Activated CD4-positive, CD25-positive, alpha-beta regulatory T cell (primary cell): Measurements from ENCODE around the gene CEP164.

Source experiments
- DNase-seq, 4 experiments: peaks; one replicate each; lab custom pipeline; 2025; lab: John Stamatoyannopoulos, UW

CEP164 gene

GRCh38 chr11:117366248-117366647 lies 38.6 kb downstream of the CEP164 start:
- no peak for DNase-seq

DNA sequence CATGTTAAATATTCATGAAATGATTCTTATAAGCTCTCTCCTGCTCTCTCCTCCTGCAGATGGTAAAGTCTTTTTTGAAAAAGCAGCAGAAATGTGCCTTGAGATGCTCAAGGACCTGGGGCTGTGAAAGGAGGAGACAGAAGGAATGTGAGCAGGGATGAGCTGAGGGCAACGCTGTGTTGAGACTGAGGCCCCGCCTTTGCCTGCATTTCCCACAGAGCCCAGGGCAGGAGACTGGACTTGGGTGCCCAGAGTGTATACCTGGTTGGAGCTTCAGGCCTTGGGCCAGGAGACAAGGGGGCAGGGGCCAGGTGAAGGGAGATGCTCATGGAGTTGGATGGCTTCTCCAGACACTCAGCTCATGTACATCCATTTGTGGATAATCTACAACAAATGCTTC lies 39.2 kb downstream of the CEP164 start:
- no peak for DNase-seq

- DNase-seq: no peak
Observed at GRCh38 chr11:117369534-117369933, 41.9 kb downstream of the CEP164 start.

- DNase-seq: no peak
Observed at GRCh38 chr11:117371453-117371852, 43.8 kb downstream of the CEP164 start.

- DNase-seq: no peak
Observed at GRCh38 chr11:117374316-117375055, 46.8 kb downstream of the CEP164 start.

DNA sequence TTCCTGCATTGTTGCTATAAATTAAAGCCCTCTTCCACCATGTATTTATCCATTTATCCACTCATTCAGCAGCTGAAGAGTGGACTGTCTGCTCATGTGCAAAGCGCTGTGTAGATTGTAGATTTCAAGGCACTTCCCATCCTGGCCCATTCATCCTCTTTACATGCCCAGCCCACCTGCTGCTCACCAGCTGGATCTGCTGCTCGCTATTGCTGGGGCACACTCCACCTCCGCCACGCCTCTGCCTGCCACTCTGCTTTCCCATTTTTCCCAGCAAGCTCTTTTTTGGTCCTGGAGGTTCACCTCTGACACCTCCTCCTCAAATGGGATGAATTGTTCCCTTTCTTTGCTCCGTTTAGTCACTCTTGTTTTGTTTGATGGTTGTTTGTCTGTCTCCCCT lies 48.3 kb downstream of the CEP164 start:
- DNase-seq: no peak

DNA sequence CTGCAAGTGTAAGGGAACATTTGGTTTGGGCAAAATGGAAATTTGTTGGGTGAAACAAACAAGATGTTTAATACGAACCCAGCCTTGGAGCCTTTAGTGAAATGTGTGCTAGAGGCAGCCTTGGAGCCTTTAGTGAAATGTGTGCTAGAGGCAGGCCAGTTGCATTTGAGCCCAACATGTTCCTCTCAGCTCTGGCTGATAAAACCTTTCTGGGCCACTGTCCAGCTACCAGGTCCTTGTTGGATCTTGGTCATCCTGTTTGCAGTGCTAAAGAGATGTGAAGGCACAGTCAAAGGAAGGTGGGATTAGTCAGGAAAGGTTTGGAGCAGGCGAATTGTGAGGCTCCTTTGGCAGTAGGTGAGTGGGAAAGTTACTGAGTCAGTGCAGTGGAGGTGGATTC lies 48.9 kb downstream of the CEP164 start:
- DNase-seq: no peak

- DNase-seq: no peak
Observed at GRCh38 chr11:117378976-117379865, 51.6 kb downstream of the CEP164 start.

DNA sequence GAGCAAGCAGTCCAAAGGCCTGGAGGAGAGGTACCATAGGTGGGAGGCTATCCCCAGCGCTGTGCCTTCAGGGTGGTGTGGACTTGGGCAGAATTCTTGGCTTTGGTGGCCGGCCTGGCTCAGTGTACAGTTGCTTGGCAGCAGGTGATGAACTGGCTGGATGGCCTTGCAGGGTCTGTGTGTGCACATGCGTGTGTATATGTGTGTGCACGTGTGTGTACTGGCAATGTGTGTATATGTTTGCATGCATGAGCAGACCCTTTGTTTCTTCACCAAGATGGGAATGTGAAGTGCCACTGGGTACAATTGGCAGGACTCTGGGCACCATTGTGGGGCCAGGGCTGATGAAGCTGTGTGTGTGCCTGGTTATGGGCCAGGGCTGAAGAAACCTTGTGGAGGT lies 53.0 kb downstream of the CEP164 start:
- DNase-seq: no peak

- DNase-seq: no peak
Observed at GRCh38 chr11:117381481-117382387, 54.1 kb downstream of the CEP164 start.

GRCh38 chr11:117382746-117383145 lies 55.1 kb downstream of the CEP164 start:
- DNase-seq: no peak

- DNase-seq: no peak
Observed at GRCh38 chr11:117384045-117384444, 56.4 kb downstream of the CEP164 start.

DNA sequence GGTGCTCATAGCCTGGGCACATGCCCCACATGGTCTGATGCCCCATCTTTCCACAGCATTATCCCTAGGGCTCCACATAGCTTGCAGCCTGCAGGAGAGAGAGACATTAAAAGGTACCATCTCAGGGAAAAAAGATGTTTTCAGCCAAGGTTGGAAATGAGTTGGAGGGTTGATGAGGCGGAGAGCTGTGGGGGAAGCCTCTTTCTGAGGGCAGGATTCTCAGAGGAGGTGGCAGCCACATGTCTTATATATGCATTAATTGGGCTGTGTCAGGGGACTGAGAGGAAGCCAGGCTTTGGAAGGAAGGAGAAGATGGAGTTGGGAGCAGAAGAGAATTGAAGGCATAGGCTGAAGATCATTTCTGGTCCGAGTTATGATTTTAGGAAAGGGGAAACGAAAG lies 57.8 kb downstream of the CEP164 start:
- DNase-seq: no peak

GRCh38 chr11:117385906-117386305 lies 58.3 kb downstream of the CEP164 start:
- DNase-seq: no peak

GRCh38 chr11:117387992-117388755 lies 60.5 kb downstream of the CEP164 start:
- no peak for DNase-seq

DNA sequence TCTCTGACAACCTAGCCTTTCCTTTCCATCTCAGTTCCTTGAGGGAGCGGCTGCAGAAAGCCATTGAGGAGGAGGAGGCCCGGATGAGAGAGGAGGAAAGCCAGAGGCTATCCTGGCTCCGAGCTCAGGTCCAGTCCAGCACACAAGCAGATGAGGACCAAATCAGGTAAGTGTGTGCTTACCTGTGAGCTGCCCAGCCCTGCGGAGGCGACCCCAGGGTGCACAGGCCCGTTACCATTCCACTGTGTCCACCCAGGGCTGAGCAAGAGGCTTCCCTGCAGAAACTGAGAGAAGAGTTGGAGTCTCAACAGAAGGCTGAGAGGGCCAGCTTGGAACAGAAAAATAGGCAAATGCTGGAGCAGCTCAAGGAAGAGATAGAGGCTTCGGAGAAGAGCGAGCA lies 63.1 kb downstream of the CEP164 start:
- no peak for DNase-seq

DNA sequence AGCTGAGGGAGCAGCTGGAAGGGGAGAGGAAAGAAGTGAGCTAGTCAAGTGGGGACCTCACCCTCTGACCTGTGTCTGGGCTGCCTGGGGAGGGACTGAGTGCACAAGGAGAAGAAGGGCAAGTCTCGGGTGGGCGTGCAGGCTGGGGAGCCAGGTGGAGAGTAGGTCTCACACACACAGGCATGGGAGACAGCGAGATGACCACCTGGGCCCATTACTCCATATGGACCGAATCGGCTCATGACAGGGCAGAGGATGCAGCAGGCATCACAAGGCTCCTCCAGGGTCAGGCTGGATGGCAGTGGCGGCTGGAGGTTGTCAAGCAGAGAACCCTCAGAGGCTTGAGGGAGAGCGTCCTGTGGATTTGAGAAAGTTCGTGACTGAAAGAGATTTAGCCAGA lies 63.5 kb downstream of the CEP164 start:
- DNase-seq: no peak

DNA sequence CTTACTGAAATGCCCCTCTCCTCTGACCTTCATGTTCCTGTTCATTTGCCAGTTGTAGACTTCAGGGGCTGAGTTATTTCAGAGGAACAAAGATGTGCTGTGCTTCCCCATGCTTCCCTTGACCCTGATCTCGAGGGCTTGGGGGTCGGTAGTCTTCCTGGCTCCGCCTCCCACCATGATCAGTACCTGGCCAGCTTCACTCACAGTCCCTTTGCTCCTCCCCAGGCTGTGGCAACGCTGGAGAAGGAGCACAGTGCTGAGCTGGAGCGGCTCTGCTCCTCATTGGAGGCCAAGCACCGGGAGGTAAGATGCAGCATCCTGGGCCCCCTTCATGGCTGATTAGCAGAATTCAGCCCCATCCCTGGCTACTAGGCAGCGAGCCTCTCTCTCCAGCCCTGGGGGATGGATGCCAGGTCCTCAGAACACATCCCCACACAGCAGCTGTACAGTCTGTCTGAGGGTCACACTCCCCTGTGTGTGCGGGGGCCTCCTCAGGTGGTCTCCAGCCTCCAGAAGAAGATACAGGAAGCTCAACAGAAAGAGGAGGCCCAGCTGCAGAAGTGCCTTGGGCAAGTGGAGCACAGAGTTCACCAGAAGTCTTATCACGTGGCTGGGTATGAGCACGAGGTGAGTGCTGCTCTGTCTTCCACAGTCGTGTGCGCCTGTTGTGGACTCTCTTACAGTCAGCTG lies 64.5 kb downstream of the CEP164 start:
- DNase-seq: no peak

GRCh38 chr11:117392979-117393378 lies 65.3 kb downstream of the CEP164 start:
- DNase-seq: no peak

DNA sequence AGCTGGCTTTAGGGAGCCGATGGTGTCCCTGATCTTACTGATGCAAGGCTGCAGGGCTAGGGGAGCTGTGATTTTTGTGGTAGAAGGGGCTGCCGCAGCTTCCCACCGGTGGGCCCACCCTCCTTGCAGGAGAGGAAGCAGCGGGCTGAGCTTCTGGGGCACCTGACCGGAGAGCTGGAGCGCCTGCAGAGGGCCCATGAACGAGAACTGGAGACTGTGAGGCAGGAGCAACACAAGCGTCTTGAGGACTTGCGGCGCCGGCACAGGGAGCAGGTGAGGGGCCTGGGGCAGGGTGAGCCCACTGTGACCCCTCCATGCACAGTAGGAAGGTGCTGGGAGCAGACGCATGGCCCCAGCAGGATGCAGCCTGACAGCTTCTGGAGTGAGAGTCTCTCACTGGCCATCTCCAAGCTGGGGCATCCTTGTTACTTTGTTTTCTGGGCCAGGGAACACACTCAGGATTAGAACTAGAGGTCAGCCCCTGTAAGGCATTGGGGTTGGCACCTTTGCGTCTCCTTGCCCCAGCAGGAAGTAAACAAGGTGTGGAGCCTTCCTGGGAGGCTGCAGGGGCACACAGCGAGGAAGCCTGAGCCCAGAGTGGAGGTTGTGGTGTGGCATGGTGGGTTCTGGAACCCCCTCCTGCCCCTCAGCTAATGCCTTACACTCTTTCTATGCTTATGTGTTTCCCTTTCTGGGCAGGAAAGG lies 66.7 kb downstream of the CEP164 start:
- no peak for DNase-seq
